ENCODE data around the gene SREBF2. TPM values are rescaled to one million over a fixed set of nuclear protein-coding genes. Genes with fewer than 3 reads are reported as not detected.

The SREBF2 gene
- total and polyA plus RNA-seq, 2 of the 8 experiments (the other 6 are each of a cell fraction or from before 2014, with no cell fraction given) = 125 to 144 TPM

DNA sequence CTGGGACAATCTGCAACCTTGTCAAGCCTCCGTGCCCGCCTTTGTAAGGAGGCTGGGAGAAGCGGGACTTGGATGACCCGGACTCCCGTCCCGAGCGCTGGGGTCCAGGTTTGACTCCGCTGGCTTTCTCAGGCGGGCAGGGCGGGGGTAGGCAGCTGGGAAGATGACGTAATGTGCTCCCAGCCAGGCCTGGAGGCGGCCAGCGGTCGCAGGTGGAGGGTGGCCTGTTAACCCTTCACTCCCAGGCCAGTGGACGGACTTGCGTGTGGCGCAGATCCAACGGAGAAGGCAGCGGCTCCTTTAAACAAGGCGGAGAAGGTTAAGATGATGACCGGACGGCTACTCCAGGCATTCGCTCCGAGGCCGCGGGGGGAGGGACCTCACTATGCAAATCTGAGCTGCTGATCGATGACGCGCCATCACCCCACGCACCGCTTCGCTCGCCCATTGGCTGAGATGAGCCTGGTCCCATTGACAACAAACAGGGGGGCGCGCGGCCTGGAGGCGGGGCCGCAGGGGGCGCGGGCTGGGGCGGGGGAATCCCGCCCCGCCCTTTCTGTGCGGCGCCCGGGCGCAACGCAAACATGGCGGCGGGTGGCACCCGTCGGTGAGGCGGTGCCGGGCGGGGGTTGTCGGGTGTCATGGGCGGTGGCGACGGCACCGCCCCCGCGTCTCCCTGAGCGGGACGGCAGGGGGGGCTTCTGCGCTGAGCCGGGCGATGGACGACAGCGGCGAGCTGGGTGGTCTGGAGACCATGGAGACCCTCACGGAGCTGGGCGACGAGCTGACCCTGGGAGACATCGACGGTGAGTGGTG, at the start of gene SREBF2 (continued):
- TF ChIP-seq CTBP2 (IDR thresholded peaks at IDR 0.05; ENCODE audit: borderline replicate concordance, insufficient read depth, insufficient read length, low read length) = peak; percentile 57
- TF ChIP-seq, protein P1, sequence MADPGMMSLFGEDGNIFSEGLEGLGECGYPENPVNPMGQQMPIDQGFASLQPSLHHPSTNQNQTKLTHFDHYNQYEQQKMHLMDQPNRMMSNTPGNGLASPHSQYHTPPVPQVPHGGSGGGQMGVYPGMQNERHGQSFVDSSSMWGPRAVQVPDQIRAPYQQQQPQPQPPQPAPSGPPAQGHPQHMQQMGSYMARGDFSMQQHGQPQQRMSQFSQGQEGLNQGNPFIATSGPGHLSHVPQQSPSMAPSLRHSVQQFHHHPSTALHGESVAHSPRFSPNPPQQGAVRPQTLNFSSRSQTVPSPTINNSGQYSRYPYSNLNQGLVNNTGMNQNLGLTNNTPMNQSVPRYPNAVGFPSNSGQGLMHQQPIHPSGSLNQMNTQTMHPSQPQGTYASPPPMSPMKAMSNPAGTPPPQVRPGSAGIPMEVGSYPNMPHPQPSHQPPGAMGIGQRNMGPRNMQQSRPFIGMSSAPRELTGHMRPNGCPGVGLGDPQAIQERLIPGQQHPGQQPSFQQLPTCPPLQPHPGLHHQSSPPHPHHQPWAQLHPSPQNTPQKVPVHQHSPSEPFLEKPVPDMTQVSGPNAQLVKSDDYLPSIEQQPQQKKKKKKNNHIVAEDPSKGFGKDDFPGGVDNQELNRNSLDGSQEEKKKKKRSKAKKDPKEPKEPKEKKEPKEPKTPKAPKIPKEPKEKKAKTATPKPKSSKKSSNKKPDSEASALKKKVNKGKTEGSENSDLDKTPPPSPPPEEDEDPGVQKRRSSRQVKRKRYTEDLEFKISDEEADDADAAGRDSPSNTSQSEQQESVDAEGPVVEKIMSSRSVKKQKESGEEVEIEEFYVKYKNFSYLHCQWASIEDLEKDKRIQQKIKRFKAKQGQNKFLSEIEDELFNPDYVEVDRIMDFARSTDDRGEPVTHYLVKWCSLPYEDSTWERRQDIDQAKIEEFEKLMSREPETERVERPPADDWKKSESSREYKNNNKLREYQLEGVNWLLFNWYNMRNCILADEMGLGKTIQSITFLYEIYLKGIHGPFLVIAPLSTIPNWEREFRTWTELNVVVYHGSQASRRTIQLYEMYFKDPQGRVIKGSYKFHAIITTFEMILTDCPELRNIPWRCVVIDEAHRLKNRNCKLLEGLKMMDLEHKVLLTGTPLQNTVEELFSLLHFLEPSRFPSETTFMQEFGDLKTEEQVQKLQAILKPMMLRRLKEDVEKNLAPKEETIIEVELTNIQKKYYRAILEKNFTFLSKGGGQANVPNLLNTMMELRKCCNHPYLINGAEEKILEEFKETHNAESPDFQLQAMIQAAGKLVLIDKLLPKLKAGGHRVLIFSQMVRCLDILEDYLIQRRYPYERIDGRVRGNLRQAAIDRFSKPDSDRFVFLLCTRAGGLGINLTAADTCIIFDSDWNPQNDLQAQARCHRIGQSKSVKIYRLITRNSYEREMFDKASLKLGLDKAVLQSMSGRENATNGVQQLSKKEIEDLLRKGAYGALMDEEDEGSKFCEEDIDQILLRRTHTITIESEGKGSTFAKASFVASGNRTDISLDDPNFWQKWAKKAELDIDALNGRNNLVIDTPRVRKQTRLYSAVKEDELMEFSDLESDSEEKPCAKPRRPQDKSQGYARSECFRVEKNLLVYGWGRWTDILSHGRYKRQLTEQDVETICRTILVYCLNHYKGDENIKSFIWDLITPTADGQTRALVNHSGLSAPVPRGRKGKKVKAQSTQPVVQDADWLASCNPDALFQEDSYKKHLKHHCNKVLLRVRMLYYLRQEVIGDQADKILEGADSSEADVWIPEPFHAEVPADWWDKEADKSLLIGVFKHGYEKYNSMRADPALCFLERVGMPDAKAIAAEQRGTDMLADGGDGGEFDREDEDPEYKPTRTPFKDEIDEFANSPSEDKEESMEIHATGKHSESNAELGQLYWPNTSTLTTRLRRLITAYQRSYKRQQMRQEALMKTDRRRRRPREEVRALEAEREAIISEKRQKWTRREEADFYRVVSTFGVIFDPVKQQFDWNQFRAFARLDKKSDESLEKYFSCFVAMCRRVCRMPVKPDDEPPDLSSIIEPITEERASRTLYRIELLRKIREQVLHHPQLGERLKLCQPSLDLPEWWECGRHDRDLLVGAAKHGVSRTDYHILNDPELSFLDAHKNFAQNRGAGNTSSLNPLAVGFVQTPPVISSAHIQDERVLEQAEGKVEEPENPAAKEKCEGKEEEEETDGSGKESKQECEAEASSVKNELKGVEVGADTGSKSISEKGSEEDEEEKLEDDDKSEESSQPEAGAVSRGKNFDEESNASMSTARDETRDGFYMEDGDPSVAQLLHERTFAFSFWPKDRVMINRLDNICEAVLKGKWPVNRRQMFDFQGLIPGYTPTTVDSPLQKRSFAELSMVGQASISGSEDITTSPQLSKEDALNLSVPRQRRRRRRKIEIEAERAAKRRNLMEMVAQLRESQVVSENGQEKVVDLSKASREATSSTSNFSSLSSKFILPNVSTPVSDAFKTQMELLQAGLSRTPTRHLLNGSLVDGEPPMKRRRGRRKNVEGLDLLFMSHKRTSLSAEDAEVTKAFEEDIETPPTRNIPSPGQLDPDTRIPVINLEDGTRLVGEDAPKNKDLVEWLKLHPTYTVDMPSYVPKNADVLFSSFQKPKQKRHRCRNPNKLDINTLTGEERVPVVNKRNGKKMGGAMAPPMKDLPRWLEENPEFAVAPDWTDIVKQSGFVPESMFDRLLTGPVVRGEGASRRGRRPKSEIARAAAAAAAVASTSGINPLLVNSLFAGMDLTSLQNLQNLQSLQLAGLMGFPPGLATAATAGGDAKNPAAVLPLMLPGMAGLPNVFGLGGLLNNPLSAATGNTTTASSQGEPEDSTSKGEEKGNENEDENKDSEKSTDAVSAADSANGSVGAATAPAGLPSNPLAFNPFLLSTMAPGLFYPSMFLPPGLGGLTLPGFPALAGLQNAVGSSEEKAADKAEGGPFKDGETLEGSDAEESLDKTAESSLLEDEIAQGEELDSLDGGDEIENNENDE (IDR thresholded peaks at IDR 0.05; ENCODE audit: insufficient replicate concordance, low read length) = no peak
- TF ChIP-seq CBX8 (IDR thresholded peaks at IDR 0.05; ENCODE audit: borderline replicate concordance, low read depth, low read length) = no peak
- 0 out of 4 replicates have a peak, but pooled peaks of 1 of the 2 experiments have one; percentile 13 for TF ChIP-seq HDAC2 (IDR thresholded peaks at IDR 0.05; ENCODE audit: borderline replicate concordance in 1 of 2, low read depth in 2 of 2, low read length in 2 of 2)
- no peak for TF ChIP-seq SIRT6 (IDR thresholded peaks at IDR 0.05; ENCODE audit: low read length)
- TF ChIP-seq EGR1 (IDR thresholded peaks at IDR 0.05; ENCODE audit: borderline replicate concordance, low read depth, low read length) = peak; percentile 81; the same call in 1 of the 2 replicates
- no peak; a peak in 1 of 4 replicates for TF ChIP-seq SIN3A (conservative IDR thresholded peaks at IDR 0.05 in 1 of 2, IDR thresholded peaks at IDR 0.05 in 1 of 2; ENCODE audit: low read depth in 1 of 2, low read length in 2 of 2)
- no peak; the same call in 1 of the 2 replicates for TF ChIP-seq RBBP5 (IDR thresholded peaks at IDR 0.05; ENCODE audit: borderline replicate concordance, low read depth, low read length)
- TF ChIP-seq CHD1 (IDR thresholded peaks at IDR 0.05; ENCODE audit: low read depth, low read length) = no peak

Measured in H1 (cell line).